GM21737 (cell line): ENCODE measurements around the gene PACRG.
"Not testable (repeated sequence)": the region's sequence is repeated elsewhere in the genome, so short reads cannot be mapped to it uniquely, and the experiment has no call there.

Experiments
- ATAC-seq: cut with Tn5 transposase; IDR thresholded peaks from one replicate; pipeline ENCODE4 v1.9.1; 2021; ENCODE audit warnings: mild to moderate bottlenecking, moderate library complexity; ENCODE audit not compliant: unreplicated experiment

Gene PACRG

GRCh38 chr6:162727322-162728182 is at the start of gene PACRG, which contains the start of gene PRKN:
PACRG (plus strand) TSS chr6:162727974.
PRKN (minus strand) TSS chr6:162727766.
- peak; percentile 99 for ATAC-seq

DNA sequence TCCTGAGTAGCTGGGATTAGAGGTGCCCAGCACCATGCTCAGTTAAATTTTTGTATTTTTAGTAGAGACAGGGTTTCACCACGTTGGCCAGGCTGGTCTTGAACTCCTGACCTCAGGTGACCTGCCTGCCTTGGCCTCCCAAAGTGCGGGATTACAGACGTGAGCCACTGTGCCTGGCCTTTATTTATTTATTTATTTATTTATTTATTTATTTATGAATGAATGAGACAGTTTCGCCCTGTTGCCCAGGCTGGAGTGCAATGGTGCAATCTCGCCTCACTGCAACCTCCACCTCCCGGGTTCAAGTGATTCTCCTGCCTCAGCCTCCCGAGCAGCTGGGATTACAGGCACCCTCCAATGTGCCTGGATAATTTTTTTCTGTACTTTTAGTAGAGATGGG is 48.9 kb upstream of the PACRG start:
- ATAC-seq, result not testable (repeated sequence)

DNA sequence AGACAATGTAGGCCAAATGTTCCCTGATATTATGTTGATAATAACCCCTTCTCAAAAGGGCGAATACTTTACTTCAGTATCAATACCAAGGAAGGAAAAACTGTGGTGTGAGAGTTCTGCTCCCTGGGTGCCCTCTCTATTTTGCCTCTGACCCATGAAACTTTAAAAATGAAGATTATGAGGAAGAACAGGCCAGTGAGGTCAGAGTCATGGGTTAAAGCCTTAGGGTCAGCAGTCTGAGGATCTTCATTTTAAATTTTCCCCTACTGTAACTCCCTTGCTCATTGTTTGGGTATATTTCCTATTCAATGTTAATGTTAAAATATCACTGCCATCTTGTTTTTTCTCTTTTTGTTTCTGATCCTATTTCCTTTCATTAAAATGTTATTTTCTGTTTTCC is 48.1 kb upstream of the PACRG start:
- no peak for ATAC-seq

DNA sequence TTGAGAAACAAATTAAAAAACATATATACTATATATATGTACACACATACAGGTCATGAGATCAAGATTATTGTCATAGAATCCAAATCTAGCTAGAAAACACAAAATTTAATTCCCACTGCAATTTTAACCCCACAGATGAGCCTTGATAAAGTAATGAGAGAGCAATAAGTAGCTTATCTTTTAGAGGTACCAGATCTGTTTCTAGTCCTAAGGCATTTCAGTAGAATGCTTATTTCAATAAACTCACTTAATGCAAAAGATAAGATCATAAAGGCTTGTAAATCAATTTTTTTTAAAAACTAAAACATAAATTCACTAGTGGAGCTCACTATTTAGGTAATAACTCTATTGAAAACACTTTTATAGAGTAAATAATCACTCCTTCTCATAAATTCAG is 47.4 kb upstream of the PACRG start:
- ATAC-seq, result no peak

- no peak for ATAC-seq
Observed at GRCh38 chr6:162680871-162681270, 46.9 kb upstream of the PACRG start.

DNA sequence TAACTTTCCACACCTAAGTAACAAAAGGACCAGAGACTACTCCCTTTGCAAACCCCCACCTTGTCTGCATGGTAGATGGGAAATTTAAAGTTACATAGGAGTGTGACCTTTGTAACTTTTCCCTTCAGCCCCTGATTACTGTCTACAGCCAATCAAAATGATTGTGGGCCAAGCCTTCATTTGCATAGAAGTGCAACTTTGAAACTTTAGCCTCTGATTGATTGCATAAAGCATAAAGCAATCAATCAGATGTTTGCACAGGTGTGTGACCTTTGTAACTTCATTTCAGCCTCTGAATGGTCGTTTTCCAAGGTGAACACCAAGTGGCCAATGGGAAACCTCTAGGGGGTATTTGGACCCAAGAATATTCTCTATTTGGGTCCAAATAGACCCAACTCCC is 46.3 kb upstream of the PACRG start:
- no peak for ATAC-seq

DNA sequence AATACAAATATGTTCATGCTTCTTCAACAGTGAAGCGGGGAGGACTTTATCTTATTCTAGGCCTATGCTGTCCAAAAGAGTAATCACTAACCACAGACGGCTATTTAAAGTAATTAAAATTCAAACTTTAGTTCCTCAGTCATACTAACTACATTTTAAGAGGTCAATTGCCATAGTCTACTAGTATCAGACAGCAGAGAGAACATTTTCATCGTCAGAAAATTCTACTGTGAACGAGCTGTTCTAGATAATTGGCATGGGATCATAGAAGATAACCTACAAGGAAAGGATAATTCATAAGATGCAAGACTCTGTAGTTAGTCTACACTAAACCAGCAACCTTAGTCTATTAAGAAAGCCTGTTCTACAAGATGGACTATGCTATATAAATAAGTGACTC is 44.6 kb upstream of the PACRG start:
- no peak for ATAC-seq

DNA sequence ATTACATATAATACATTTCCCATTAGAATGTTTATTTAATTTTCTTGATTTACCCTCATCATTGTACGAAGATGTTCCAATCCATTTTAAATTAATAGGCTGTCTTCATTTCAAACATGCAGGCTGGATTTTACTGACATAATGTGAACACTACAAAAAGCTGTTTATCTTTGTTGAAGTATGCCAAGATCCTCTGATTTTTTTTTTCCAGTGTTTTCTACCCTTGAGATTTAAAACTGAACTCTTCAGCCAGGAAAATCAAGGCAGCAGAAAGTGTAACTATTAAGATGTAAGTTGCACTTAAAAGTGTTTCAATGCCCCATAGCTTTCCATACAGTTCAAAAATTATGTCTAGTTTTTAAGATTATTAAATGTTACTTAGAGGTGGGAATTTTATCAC is 43.7 kb upstream of the PACRG start:
- ATAC-seq, result no peak

- no peak for ATAC-seq
Observed at GRCh38 chr6:162684961-162685360, 42.8 kb upstream of the PACRG start.

DNA sequence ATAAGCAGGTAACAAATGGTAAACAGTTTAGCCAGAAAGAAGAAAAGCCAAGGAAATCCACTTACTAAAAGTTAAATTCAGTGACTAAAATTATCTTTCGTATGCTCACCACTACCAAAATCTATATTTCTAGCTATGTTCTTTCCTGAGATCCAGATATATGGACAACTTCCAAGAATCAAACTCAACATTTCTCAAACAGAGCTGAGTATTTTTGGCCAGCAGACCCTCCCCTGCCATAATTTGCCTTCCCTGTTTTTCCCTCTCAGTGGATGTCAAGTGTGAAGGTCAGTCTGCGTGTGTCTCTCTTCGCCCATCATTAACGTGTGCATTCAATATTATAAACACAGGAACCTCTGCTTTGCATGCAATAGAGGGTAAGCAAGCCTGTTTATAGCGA is 42.2 kb upstream of the PACRG start:
- ATAC-seq, result no peak

- no peak for ATAC-seq
Observed at GRCh38 chr6:162688751-162689345, 38.9 kb upstream of the PACRG start.

DNA sequence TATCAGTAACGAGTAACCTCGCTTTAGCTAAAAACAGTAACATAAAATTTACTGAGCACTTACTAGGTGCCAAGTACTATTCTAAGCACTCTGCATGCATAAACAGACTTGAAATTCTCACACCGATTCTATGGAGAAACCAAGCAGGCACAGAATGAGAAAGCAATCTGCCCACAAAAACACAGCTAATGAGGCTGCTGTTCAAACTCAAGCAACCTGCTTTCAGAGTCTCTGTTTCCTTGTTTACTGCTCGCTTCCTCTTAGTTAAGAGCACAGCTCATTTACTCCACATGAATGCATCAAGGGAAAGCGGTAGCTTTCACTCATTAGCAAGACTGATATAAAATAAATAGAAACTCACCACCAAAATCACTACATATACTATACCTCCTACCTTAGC is 37.6 kb upstream of the PACRG start:
- ATAC-seq, result no peak

DNA sequence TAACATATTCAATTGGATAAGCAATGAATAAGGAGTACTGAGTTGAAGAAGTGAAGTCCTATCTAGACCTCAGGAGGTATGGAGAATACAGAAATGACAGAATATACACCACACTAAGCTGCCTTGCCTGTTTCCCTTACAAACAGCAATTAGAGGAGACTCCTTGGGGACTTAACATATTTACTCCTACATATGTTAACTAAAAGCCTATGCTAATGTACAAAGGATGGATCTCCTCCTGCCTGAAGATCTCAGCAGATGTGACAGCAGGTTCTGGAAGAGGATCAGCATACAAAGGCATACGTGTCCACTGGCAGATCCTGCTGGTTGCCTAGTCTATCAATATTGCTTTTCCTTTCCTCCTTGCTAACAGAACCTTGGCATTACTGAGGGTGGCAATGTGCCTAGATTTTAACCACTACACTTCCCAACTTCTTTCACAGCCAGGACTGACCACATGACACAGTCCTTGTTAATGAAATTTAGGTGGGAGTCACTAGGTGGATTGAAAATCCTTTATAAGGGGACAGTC is 29.8 kb upstream of the PACRG start:
- ATAC-seq, result no peak

DNA sequence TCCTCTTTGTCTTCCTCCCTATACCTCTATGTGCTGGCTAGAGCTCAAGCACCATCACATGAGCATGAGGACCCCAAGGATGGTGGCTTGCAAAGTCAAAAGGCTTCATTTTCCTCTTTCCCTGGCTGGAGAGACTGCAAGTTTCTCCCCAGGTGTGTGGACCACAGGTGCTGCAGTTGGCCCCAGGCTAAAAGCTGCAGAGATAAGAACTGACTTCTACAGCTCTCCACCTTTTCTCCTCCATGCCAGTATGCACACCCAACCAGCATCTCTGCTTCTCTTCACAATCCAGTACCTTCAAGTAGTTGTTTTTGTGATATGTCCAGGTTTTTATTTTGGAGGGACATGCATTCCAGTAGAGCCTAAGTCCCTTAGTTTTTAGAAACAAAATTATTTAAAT is 29.3 kb upstream of the PACRG start:
- ATAC-seq, result no peak

- no peak for ATAC-seq
Observed at GRCh38 chr6:162699961-162700360, 27.8 kb upstream of the PACRG start.

DNA sequence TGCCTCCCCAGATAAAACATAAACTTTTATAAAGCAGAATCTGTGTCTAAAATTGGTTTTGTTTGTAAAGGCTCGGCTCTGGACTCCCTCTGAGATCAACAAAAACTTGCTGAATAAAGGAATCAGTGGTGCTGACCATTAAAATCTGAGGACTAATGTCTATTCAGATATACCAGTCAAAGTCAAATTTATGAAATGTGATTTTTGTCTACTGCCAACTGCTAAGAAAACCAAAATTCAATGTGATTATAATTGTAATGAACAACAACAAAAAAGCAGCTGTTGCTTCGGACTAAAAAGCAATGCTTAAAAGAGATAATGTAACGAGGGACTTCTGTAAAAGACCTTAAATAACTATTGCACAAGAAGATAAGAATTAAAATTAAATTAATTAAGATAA is 26.8 kb upstream of the PACRG start:
- ATAC-seq, result no peak

DNA sequence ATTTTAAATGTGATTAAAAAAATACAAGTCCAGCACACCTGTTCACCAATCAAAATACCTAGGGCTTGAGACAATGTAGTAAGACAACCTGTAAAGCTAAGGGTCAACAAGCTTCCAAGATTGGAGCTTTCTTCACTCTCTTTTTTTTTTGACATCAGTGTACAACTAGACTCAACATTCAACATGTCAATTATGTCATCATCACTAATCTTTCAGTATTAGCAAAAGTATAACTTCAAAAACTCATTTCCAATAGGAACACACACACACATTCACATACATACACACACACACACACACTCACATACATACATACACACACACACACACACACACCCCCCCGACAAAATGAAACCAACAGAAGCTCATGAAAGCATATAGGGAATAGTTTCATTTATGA is 26.2 kb upstream of the PACRG start:
- no peak for ATAC-seq

GRCh38 chr6:162702446-162702845 is 25.3 kb upstream of the PACRG start:
- no peak for ATAC-seq

- ATAC-seq, result no peak
Observed at GRCh38 chr6:162704001-162704400, 23.8 kb upstream of the PACRG start.

- no peak for ATAC-seq
Observed at GRCh38 chr6:162705736-162706135, 22.0 kb upstream of the PACRG start.

DNA sequence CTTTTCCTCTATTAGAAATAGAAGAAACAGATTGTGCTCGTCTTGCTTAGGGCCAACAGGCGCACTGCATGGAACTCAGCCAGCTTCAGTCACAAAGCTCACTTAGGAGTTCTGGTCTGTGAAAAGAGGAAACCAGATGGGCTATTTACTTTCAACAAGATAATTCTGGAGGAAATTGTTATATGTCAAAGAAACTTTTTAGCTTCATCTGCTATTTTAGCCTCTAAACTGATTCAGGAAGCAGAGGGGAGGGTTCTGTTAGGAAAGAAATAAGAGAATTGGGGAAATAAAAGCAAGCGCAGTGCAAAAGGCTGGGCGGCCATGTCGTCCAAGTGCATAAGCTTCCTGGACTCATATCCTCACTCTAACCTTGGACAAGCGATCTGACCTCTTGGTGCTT is 21.5 kb upstream of the PACRG start:
- ATAC-seq, result no peak

GRCh38 chr6:162708971-162709370 is 18.8 kb upstream of the PACRG start:
- no peak for ATAC-seq
